Measurements from ENCODE around the gene FNDC3B. TPM values are rescaled to one million over a fixed set of nuclear protein-coding genes. Genes with fewer than 3 reads are reported as not detected.

The FNDC3B gene
- total and polyA plus RNA-seq, 2 donors from 2014 or later = 11.8 to 185 TPM

DNA sequence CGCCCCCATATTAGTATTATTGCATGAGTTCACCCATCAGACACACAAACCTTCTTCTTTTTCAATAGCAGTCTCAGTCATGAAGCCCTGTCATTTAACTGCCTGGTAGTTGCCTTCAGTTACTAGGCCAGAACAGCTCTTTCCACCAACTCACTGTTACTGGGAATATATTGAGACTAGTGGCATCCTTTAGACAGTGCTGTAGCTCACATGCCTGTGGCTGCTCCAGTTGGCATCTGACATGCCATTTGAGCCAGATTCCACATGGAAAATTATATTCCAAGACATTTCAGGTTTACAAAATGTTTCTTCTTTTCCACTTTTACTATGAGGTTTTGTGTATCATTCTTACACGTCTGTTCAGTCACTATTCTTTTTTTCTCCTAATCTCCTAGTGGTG lies 262.8 kb downstream of the FNDC3B start:
- intact Hi-C loops (cut with DNase I) = no loop called here

GRCh38 chr3:172303181-172303580 lies 263.8 kb downstream of the FNDC3B start:
- Histone ChIP-seq H3K9me3 (ENCODE audit: control insufficient read depth in 2 of 3, insufficient read depth in 1 of 3, low read length in 3 of 3) (no peaks in the 10 kb centered on the region), H3K4me3 (ENCODE audit: low read length in 3 of 3) (no peak overlapping the region), H3K4me1 (ENCODE audit: control insufficient read depth in 2 of 3, insufficient read depth in 2 of 3, low read depth in 1 of 3, low read length in 3 of 3) (peaks cover 0 to 4% (median 0%) of the 10 kb centered on the region in 3 donors), H3K36me3 (ENCODE audit: control insufficient read depth in 2 of 3, insufficient read depth in 3 of 3, low read length in 3 of 3) (peaks cover 0 to 14% (median 10%) of the 10 kb centered on the region in 3 donors), H3K9ac (ENCODE audit: low read length in 3 of 3) (no peak overlapping the region), H3K27ac (ENCODE audit: low read depth in 2 of 2, low read length in 2 of 2) (no peak overlapping the region), H3K27me3 (ENCODE audit: control insufficient read depth, insufficient read depth, low read length) (no peaks in the 10 kb centered on the region)
- TF ChIP-seq CTCF (IDR thresholded peaks at IDR 0.05; ENCODE audit: borderline replicate concordance, extremely low read depth, insufficient read depth) = no peak
- DNase-seq (no peak), FAIRE-seq (no peak)
- intact Hi-C loops (cut with DNase I) = no loop called here

More for the DNA sequence above, 262.8 kb downstream of the FNDC3B start:
- Histone ChIP-seq H3K4me1 (ENCODE audit: control insufficient read depth in 2 of 3, insufficient read depth in 2 of 3, low read depth in 1 of 3, low read length in 3 of 3) (peaks cover 0 to 4% (median 0%) of the 10 kb centered on the region in 3 donors), H3K27me3 (ENCODE audit: control insufficient read depth, insufficient read depth, low read length) (no peaks in the 10 kb centered on the region), H3K9ac (ENCODE audit: low read length in 3 of 3) (no peak overlapping the region), H3K36me3 (ENCODE audit: control insufficient read depth in 2 of 3, insufficient read depth in 3 of 3, low read length in 3 of 3) (peaks cover 0 to 10% (median 4%) of the 10 kb centered on the region in 3 donors), H3K4me3 (ENCODE audit: low read length in 3 of 3) (no peak overlapping the region), H3K27ac (ENCODE audit: low read depth in 2 of 2, low read length in 2 of 2) (no peak overlapping the region), H3K9me3 (ENCODE audit: control insufficient read depth in 2 of 3, insufficient read depth in 1 of 3, low read length in 3 of 3) (no peaks in the 10 kb centered on the region)
- TF ChIP-seq CTCF (IDR thresholded peaks at IDR 0.05; ENCODE audit: borderline replicate concordance, extremely low read depth, insufficient read depth) = no peak
- DNase-seq (no peak), FAIRE-seq (no peak)

DNA sequence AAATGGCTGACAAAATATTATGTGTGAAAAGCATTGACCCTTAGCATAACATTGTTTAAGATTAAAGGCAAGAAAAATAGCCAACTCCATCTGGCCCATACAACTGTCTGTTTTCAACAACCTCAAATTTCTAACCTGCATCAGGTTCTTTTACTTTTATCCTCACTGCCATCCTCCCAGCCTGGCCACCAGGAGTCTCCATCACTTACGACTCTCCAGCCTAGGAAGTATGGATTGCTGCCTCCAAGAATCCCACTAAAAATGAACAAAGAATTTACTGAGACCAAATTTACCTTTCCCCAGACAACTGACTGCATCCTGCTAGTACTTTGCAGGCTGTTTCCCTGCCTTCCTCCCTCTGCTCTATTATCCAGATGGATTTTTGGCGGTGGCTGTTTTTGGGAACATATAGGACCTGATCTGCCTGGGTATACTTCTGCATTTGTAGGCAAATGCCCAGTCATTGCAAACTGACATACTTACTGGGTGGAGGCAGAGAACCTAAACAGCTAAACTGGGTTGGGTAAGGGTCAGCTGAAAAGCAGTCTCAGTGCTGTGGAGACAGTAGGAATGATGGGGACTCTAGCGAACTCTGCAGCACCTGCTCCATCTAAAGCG lies 264.7 kb downstream of the FNDC3B start:
- FAIRE-seq = no peak
- Histone ChIP-seq H3K4me1 (ENCODE audit: control insufficient read depth in 2 of 3, insufficient read depth in 2 of 3, low read depth in 1 of 3, low read length in 3 of 3) (peaks cover 0 to 4% (median 0%) of the 10 kb centered on the region in 3 donors), H3K9me3 (ENCODE audit: control insufficient read depth in 2 of 3, insufficient read depth in 1 of 3, low read length in 3 of 3) (no peaks in the 10 kb centered on the region), H3K4me3 (ENCODE audit: low read length in 3 of 3) (no peak overlapping the region), H3K27ac (ENCODE audit: low read depth in 2 of 2, low read length in 2 of 2) (no peak overlapping the region), H3K36me3 (ENCODE audit: control insufficient read depth in 2 of 3, insufficient read depth in 3 of 3, low read length in 3 of 3) (peaks cover 0 to 11% (median 5%) of the 10 kb centered on the region in 3 donors), H3K27me3 (ENCODE audit: control insufficient read depth, insufficient read depth, low read length) (no peaks in the 10 kb centered on the region), H3K9ac (ENCODE audit: low read length in 3 of 3) (no peak overlapping the region)
- intact Hi-C loops (cut with DNase I) = no loop called here
- TF ChIP-seq CTCF (IDR thresholded peaks at IDR 0.05; ENCODE audit: borderline replicate concordance, extremely low read depth, insufficient read depth) = no peak
- DNase-seq = no peak
